Stimulated activated CD8-positive, alpha-beta memory T cell treated with anti-CD3 and anti-CD28 coated beads, Interleukin-2, amount 100 ng/mL, for 1 hour (primary cell): ENCODE results near the gene PRKCSH.
"Not testable (repeated sequence)": the region's sequence is repeated elsewhere in the genome, so short reads cannot be mapped to it uniquely, and the experiment has no call there.

ENCODE experiments used
- DNase-seq, 2 donors: peaks; one replicate each; pipeline ENCODE4 v3.0.0-alpha.2; 2020; ENCODE audit warnings: low read depth in 2 of 2

PRKCSH gene

DNA sequence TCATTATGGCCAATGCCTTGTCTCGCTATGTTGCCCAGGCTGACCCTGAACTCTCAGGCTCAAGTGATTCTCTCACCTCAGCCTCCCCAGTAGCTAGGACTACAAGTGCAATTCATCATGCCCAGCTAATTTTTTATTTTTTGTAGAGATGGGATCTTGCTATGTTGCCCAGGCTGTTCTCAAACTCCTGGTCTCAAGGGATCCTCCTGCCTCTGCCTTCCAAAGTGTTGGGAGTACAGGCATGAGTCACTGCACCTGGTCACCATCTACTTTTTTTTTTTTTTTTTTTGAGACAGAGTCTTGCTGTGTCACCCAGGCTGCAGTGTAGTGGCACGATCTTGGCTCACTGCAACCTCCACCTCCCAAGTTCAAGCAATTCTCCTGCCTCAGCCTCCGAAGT, 39.9 kb downstream of the PRKCSH start:
- not testable (repeated sequence) for DNase-seq

- DNase-seq = no peak
Observed at GRCh38 chr19:11475861-11476260, 40.4 kb downstream of the PRKCSH start.

DNA sequence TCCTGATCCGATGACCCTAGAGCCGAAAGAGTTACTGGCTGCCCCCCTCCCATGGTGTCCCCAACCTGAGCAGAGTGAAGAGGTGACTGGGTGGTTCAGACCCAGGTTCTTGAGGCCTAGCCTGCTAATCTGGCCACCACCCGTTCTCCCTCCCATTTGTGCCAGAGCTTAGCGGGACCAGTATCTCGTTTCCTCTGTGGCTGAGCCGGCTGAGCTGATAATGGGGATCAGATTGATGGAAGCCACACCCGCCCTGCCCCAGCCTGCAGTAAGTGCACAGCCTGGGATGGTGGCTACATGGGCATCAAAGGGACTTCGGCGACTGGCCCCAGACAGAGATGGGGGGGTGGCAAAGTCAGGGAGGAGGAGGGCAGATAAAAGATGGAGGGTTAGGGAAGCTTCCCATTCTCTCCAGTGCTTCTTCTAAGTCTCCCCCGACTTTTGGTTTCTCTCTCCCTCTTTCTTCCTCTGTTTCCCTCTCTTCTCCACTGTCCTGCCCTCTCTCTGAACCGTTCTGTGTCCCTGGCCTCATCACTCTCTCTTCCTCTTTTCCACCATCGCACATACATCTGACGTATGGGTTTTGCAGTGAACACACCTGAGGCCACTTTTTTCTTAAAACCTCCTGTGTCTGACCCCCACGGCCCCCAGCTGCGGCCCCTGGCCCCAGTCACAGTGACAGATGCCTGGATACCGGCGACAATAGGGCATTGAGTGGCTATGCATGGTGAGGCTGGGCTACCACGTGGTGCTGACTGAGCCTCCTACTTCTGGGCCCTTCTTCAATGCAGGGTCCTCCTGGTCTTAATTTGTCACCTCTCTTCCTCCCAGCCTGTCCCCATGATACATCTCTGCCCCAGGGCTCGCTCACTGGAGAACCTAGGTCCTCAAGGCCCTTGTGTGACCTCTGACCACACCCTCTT, 43.0 kb downstream of the PRKCSH start:
- DNase-seq = no peak

DNA sequence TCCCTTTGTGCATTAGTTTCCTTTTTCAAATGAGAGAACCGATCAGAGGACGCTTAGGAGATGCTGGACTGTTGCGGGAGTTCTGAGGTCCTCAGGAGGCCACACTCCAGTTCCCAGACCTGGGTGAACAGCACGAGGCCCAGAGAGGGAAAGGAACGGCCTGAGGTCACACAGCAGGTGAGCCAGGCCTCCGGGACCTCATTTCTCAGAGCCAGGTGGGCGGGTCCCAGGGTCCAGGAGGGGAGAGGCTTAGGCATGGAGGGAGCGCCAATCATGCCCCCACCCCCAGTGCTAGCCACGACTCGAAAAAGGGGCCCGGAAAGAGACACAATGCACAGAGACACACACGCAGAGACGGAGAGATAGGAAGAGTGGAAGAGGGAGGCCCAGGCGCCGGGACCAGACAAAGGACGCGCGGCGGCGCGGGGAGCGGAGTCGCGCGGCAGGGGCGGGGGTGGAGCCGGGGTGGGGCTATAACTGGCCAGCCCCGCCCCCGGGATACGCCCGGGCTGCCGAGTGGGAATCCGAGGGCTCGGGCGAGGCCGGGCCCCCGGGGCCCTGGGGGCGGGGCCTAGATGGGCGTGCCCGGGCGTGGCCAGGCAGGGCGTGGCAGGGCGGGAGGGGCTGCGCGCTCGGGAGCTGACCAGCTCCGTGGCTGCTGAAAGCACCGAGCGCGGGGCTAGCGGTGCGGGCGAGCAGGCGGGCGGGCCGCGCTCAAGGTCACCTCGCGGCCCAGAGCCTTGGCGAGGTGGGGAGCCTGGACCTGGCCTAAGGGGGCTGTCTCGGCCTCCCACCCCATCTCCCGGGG, 43.9 kb downstream of the PRKCSH start:
- DNase-seq = no peak

DNA sequence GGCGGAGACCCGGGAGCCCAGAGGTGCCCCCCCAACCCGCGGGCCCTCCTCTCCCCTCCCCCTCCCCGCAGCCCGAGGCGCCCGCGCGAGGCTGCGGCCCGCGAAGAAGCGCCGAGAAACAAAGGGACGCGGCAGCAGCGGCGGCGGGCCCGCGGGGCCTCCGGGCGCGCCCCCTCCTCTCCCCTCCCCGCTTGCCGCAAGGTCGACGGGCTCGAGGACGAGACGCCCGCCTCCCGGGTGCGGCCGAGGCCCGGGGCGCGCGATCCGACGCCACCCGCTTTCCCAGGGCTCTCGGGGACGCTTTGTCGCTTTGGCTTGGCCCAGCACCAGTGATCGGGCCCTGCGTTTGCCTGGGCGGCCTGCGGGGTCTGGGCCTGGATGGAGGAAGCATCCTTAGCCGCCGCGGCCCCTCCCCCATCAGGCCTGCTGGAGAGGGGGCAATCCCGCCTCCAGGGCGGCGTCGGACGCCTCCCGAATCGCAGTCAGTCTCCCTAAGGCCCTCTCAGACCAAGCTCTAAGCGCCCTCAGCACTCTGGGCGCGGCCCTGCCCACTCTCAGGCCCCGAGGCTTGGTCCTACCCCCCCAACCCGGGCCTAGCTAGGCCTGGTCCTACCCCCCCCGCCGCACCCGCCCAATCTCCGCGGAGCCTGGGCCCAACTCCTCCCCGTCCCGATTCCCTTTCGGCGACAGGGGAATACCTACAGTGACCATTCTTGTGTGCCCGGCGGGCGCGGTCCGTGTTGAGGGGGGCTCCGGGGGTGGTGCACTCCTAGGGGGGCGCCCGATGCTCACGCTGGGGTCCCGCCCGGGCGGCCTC, 44.7 kb downstream of the PRKCSH start:
- DNase-seq = no peak

- DNase-seq = no peak
Observed at GRCh38 chr19:11480715-11481533, 45.5 kb downstream of the PRKCSH start, which contains the start of gene ELAVL3. Gene ELAVL3 (minus strand): TSS chr19:11481046. CDS start chr19:11480608, 438 bp downstream.

GRCh38 chr19:11481534-11482383, 46.3 kb downstream of the PRKCSH start:
- peak in 1 of 2 donors; percentile 24 for DNase-seq

DNA sequence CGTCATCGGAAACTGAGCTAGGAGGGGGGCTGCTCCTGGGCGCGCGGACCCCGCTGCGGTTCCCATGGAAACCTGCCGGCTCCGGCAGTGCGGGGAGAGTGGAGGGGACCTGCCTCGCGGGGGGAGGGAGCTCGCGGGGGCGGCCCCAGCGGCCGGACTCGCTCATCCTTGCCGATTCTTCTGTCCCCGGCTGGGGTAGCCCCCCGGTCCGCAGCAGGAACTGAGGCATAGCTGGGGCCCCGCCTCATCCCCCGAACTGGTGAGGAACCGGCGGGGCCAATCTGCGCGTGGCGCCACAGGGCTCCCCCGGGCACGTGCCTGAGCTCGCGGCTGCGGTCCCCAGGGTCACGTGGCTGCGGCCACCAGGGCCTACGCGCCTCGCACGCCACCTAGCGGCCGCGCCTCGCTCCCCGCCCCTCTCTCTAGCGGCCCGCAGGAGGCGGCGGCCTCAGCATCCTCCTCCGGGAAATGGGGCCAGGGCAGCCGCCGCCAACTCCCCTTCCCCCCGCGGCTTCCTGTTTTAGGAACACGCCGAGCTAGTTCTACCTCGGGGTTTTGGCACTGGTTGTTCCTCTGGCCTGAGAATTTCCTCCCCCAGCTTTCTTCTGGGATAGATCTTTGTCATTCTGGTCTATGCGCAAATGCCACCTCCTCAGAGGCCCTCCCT, 47.1 kb downstream of the PRKCSH start:
- peak; percentile 48 to 74 for DNase-seq

GRCh38 chr19:11483366-11484111, 48.1 kb downstream of the PRKCSH start:
- DNase-seq = no peak

GRCh38 chr19:11485245-11485837, 49.9 kb downstream of the PRKCSH start:
- DNase-seq = no peak

DNA sequence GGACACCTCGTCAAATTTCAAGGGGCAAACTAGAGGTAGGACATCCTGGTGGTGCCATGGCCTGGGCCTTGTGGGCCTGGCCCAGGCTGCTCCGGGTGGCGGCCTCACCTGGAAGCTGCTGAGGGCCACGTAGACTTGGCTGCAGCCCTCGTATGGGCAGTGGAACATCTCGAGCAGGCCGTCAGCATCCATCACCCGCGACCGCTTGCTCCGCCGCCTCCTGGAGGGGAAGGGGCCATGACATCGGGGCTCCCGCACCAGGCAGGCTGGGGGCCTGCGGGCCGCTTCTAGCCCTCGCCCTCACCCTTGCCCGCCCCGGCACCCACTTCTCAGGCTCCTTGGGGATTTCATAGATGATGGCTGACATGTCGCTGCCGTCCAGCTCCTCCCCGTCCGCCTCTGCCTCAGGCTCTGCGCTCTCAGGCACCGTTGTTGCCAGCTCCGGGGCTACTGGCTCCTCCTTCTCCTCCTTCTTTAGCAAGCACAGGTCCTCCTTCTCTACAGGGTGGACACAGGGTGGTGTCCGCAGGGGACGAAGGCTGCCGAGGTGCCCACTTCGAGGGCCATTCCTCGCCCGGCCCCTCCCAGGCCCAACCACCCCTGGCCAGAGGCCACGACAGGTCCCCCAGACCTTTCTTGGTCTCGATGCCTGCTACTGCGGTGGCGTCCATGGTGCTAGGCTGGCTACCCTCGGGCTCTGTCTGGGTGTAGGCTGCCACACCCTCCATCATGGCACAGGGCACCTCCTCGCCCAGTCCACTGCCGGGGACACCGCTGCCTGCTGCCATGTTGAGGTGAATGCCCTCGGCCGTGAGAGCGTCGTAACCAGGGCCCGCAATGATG, 51.4 kb downstream of the PRKCSH start:
- no peak for DNase-seq

DNA sequence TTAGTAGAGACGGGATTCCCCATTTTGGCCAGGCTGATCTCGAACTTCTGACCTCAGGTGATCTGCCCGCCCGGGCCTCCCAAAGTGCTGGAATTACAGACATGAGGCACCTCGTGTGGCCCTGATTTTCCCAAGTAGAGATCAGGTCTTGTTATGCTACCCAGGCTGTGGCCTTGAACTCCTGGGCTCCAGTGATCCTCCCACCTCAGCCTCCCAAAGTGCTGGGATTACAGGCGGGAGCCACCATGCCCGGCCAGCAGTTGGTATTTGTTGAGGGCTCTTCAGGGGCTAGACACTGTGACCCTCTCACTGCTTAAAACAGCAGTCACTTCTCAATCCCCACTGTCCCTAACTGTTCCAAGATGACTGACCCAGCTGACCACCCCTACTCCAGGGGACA, 53.9 kb downstream of the PRKCSH start:
- no peak for DNase-seq

- no peak for DNase-seq
Observed at GRCh38 chr19:11494634-11495285, 59.3 kb downstream of the PRKCSH start.

- no peak for DNase-seq
Observed at GRCh38 chr19:11495481-11495880, 60.0 kb downstream of the PRKCSH start.

- no peak for DNase-seq
Observed at GRCh38 chr19:11495885-11496284, 60.5 kb downstream of the PRKCSH start.

DNA sequence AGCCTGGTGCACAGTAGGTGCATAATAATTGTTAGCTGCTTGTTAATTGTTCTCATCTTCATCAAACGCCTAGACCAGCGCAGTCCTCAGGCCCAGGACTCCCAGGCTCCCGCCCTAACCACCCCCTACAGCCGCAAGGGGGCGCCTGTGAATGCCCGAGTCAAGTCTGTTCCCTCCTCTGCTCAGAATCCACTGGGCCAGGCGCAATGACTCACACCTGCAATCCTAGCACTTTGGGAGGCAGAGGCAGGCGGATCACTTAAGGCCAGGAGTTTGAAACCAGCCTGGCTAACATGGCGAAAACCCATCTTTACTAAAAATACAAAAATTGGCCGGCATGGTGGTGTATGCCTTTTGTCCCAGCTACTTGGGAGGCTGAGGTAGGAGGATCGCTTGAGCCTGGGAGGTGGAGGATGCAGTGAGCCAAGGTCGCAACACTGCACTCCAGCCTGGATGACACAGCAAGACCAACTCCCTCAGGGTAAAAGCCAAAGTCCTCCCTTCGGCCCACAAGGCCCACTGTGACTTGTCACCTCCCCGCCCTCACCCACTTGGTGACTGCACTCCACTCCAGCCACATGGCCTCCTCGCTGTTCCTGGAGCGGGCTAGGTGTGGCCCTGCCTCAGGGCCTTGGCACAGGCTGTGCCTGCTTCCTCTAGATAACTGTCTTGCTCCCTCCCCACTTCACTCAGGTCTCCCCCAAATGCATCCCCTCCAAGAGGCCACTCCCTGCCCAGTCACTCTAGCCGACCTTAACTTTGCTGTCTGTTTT, 61.1 kb downstream of the PRKCSH start:
- DNase-seq = peak; percentile 20 to 45
